Left forelimb (tissue), 1 donor: Measurements from ENCODE around the gene BICDL2.
"Not testable (repeated sequence)": the region's sequence is repeated elsewhere in the genome, so short reads cannot be mapped to it uniquely, and the experiment has no call there.

Experiments
- DNase-seq: peaks from one replicate; pipeline ENCODE4 v3.0.0-alpha.2; 2018; ENCODE audit warnings: low spot score

Gene BICDL2

GRCh38 chr16:3036726-3037315, at the start of gene BICDL2:
BICDL2 (minus strand) TSS chr16:3036944; CDS start chr16:3035496, 1,448 bp downstream.
- DNase-seq = no peak

GRCh38 chr16:3085868-3086595, 49.3 kb upstream of the BICDL2 start:
- DNase-seq = no peak

- no peak for DNase-seq
These were observed 48.4 kb upstream of the BICDL2 start for GRCh38 chr16:3084969-3085670.

- no peak for DNase-seq
These were observed 47.7 kb upstream of the BICDL2 start for GRCh38 chr16:3084491-3084890.

- DNase-seq = not testable (repeated sequence)
These were observed 46.7 kb upstream of the BICDL2 start for GRCh38 chr16:3083408-3083807.

- DNase-seq = not testable (repeated sequence)
These were observed 45.2 kb upstream of the BICDL2 start for GRCh38 chr16:3081957-3082356.

- DNase-seq = no peak
These were observed 43.3 kb upstream of the BICDL2 start for GRCh38 chr16:3080024-3080423.

GRCh38 chr16:3076577-3076976, 39.8 kb upstream of the BICDL2 start:
- DNase-seq = no peak

- not testable (repeated sequence) for DNase-seq
These were observed 39.2 kb upstream of the BICDL2 start for GRCh38 chr16:3075946-3076345.

- DNase-seq = no peak
These were observed 38.8 kb upstream of the BICDL2 start for GRCh38 chr16:3075523-3075915.

GRCh38 chr16:3074860-3075522, 38.2 kb upstream of the BICDL2 start:
- no peak for DNase-seq

- no peak for DNase-seq
These were observed 36.7 kb upstream of the BICDL2 start for GRCh38 chr16:3073448-3073847.

GRCh38 chr16:3072576-3073263, 36.0 kb upstream of the BICDL2 start:
- not testable (repeated sequence) for DNase-seq

- DNase-seq = not testable (repeated sequence)
These were observed 35.4 kb upstream of the BICDL2 start for GRCh38 chr16:3072148-3072547.

- no peak for DNase-seq
These were observed 34.9 kb upstream of the BICDL2 start for GRCh38 chr16:3071655-3072054.

GRCh38 chr16:3070608-3071111, 33.9 kb upstream of the BICDL2 start:
- DNase-seq = no peak

- not testable (repeated sequence) for DNase-seq
These were observed 32.4 kb upstream of the BICDL2 start for GRCh38 chr16:3069146-3069545.

- no peak for DNase-seq
These were observed 31.7 kb upstream of the BICDL2 start for GRCh38 chr16:3068487-3068886.

GRCh38 chr16:3066440-3066748, 29.6 kb upstream of the BICDL2 start:
- no peak for DNase-seq

- DNase-seq = no peak
These were observed 29.1 kb upstream of the BICDL2 start for GRCh38 chr16:3065742-3066439.

- no peak for DNase-seq
These were observed 28.5 kb upstream of the BICDL2 start, which contains the start of gene IL32 for GRCh38 chr16:3065069-3065741. IL32 (plus strand) TSS chr16:3065640; CDS start chr16:3065812, 172 bp downstream.
